Type B pancreatic cell (in vitro differentiated cells): ENCODE results near the gene CASP4. TPM values are rescaled to one million over a fixed set of nuclear protein-coding genes. Genes with fewer than 3 reads are reported as not detected.
"Not testable (repeated sequence)": the region's sequence is repeated elsewhere in the genome, so short reads cannot be mapped to it uniquely, and the experiment has no call there.

ENCODE experiments used
- DNase-seq: peaks from one replicate; pipeline ENCODE4 v3.0.0; 2021; ENCODE audit warnings: mixed read lengths; ENCODE audit not compliant: unreplicated experiment; ENCODE audit errors: extremely low spot score
- H3K27ac Mint-ChIP-seq: 2 replicates; pipeline ENCODE4 v1.8.0; 2021; ENCODE audit warnings: mild to moderate bottlenecking, mixed read lengths
- H3K27me3 Mint-ChIP-seq: 2 replicates; pipeline ENCODE4 v1.8.0; 2021; ENCODE audit warnings: mixed read lengths
- H3K36me3 Mint-ChIP-seq: 2 replicates; pipeline ENCODE4 v1.8.0; 2021; ENCODE audit warnings: mixed read lengths
- H3K4me1 Mint-ChIP-seq: one replicate; pipeline ENCODE4 v1.8.0; 2021; ENCODE audit warnings: mixed read lengths; ENCODE audit not compliant: unreplicated experiment
- H3K4me3 Mint-ChIP-seq: 2 replicates; pipeline ENCODE4 v1.8.0; 2021; ENCODE audit warnings: mild to moderate bottlenecking, mixed read lengths
- H3K9me3 Mint-ChIP-seq: 2 replicates; pipeline ENCODE4 v1.8.0; 2021; ENCODE audit warnings: mixed read lengths
- total RNA-seq: library from RNA; stranded (reverse); gene quantifications from 2 replicates; pipeline ENCODE4 v1.2.1, GENCODE V29; 2021; ENCODE audit warnings: low replicate concordance
- TF ChIP-seq, protein P1 (sequence below): fragments of 200-600 bp; sonication (generic); conservative IDR thresholded peaks from 2 replicates; pipeline ENCODE4 v1.5.0; 2021; ENCODE audit warnings: antibody characterized with exemption, mild to moderate bottlenecking

CASP4 gene
- total RNA-seq, 1 donor from 2014 or later = 18.4 TPM

DNA sequence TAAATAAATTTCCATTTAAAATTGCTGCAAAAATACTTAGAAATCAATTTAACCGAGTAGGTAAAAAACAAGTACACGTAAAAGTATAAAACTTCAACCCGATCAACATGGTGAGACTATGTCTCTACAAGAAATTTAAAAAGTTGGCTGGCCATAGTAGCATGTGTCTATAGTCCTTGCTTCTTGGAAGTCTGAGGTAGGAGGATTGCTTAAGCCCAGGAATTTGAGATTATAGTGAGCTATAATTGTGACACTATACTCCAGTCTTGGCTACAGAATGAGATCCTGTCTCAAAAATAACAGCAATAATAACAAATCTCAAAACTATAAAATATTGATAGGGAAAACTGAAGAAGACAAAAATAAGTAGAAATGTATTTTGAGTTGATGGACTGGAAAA is 11.1 kb downstream of the CASP4 start:
- H3K27ac Mint-ChIP-seq = no peak overlapping the region
- TF ChIP-seq, protein P1, sequence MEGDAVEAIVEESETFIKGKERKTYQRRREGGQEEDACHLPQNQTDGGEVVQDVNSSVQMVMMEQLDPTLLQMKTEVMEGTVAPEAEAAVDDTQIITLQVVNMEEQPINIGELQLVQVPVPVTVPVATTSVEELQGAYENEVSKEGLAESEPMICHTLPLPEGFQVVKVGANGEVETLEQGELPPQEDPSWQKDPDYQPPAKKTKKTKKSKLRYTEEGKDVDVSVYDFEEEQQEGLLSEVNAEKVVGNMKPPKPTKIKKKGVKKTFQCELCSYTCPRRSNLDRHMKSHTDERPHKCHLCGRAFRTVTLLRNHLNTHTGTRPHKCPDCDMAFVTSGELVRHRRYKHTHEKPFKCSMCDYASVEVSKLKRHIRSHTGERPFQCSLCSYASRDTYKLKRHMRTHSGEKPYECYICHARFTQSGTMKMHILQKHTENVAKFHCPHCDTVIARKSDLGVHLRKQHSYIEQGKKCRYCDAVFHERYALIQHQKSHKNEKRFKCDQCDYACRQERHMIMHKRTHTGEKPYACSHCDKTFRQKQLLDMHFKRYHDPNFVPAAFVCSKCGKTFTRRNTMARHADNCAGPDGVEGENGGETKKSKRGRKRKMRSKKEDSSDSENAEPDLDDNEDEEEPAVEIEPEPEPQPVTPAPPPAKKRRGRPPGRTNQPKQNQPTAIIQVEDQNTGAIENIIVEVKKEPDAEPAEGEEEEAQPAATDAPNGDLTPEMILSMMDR = no peak
- H3K4me1 Mint-ChIP-seq = no peaks in the 10 kb centered on the region
- H3K9me3 Mint-ChIP-seq = peaks cover 5% of the 10 kb centered on the region
- H3K4me3 Mint-ChIP-seq = no peak overlapping the region
- no peak for DNase-seq
- no peaks in the 10 kb centered on the region for H3K27me3 Mint-ChIP-seq
- no peaks in the 10 kb centered on the region for H3K36me3 Mint-ChIP-seq

DNA sequence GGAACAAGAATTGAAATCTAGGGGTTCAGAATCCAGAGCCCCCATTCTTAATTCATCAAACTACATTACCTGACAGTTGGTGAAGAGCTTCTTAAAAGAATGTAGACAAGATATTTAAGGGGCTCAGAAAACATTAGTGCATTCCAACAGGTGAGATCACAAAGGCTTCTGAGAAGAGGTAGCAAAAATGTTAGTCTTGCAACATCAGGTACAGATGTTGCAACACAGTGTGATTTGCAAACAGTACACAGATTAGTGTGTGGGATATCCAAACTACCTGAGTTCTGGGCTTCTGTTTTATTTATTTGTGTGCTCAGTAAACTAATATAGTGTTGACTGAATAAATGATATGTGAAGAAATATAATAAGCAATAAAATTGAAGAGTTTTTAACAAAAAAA is 11.8 kb downstream of the CASP4 start:
- peaks cover 4% of the 10 kb centered on the region for H3K9me3 Mint-ChIP-seq
- no peaks in the 10 kb centered on the region for H3K4me1 Mint-ChIP-seq

DNA sequence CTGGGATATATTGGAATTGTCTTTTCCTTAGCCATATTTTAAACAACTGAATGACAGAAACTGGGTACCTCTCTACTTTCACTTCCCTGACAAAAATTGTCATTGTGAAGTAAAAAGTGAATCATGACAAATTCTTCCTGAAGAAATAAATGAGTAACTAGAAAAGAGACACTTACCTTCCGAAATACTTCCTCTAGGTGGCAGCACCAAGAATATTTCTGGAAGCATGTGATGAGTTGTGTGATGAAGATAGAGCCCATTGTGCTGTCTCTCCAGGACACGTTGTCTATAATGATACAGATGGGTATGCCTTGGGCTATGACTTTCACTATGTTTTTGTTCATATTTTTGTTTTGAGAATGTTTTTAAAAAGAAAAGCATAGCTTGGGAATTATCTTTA is 21.5 kb downstream of the CASP4 start:
- Mint-ChIP-seq H3K4me1 (no peaks in the 10 kb centered on the region), H3K9me3 (peaks cover 8% of the 10 kb centered on the region)
- TF ChIP-seq, protein P1 = peak; percentile 67

More for the DNA sequence above, 11.8 kb downstream of the CASP4 start:
- Mint-ChIP-seq H3K4me3 (no peak overlapping the region), H3K36me3 (no peaks in the 10 kb centered on the region), H3K27me3 (no peaks in the 10 kb centered on the region), H3K27ac (no peak overlapping the region)
- TF ChIP-seq, protein P1 = no peak
- DNase-seq = no peak

DNA sequence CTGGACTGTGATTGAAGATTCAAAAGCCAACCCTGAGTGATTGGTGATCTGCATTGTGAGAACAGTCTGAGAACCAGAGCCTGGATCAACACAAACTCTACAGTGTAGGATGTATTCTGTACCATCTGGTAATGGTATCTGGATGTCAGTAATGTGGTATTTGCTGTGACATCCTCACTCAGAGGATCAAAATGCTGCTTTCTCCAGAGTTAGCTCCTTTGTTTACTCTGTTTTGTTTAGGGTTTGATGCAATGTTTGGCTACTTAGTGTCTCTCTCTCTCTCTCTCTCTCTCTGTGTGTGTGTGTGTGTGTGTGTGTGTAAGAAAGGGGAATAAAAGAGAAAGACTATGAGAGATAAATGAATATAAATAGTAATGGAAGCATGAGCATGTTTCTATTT is 24.3 kb downstream of the CASP4 start:
- Mint-ChIP-seq H3K9me3 (peaks cover 8% of the 10 kb centered on the region), H3K4me1 (no peaks in the 10 kb centered on the region), H3K27ac (no peak overlapping the region), H3K27me3 (no peaks in the 10 kb centered on the region), H3K36me3 (peaks cover 9% of the 10 kb centered on the region), H3K4me3 (no peak overlapping the region)
- DNase-seq = no peak
- TF ChIP-seq, protein P1 = no peak

More for the DNA sequence above, 21.5 kb downstream of the CASP4 start:
- Mint-ChIP-seq H3K27ac (no peak overlapping the region), H3K27me3 (no peaks in the 10 kb centered on the region), H3K36me3 (peaks cover 19% of the 10 kb centered on the region), H3K4me3 (no peak overlapping the region)
- no peak for DNase-seq

DNA sequence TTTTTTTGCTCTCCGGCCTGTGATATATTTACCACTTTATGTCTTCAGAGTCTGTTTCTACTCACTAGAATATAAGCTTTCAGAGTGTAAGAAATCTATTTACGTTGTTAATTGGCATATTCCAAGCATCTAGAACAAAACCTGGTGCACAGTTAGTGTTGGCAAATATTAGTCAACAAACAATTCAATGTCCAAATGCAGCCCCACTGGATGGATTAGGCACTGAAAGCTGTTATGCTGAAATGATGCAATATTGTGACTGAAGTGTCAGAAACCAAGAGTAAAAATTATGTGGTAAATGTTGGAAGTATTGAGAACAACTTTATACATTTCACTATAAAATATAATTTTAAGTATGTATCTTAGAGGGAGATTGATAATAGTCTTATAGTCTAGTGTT is 24.8 kb downstream of the CASP4 start:
- Mint-ChIP-seq H3K9me3 (peaks cover 8% of the 10 kb centered on the region), H3K27ac (no peak overlapping the region), H3K36me3 (peaks cover 5% of the 10 kb centered on the region), H3K27me3 (no peaks in the 10 kb centered on the region), H3K4me3 (no peak overlapping the region), H3K4me1 (no peaks in the 10 kb centered on the region)
- TF ChIP-seq, protein P1 = no peak
- DNase-seq = no peak

DNA sequence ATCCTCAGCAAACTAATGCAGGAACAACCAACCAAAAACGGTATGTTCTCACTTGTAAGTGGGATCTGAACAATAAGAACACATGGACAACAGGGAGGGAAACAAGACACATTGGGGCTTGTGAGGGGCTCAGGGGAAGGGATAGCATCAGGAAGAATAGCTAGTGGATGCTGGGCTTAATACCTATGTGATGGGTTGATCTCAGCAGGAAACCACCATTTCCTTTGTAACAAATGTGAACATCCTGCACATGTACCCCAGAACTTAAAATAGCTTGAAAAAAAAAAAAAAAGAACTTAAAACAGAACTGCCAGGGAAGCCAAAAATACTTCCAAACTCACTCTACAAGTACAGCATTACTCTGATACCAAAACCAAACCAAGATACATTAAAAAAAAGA is 33.8 kb downstream of the CASP4 start:
- H3K4me1 Mint-ChIP-seq = no peaks in the 10 kb centered on the region
- peaks cover 7% of the 10 kb centered on the region for H3K9me3 Mint-ChIP-seq
- H3K27ac Mint-ChIP-seq = no peak overlapping the region

DNA sequence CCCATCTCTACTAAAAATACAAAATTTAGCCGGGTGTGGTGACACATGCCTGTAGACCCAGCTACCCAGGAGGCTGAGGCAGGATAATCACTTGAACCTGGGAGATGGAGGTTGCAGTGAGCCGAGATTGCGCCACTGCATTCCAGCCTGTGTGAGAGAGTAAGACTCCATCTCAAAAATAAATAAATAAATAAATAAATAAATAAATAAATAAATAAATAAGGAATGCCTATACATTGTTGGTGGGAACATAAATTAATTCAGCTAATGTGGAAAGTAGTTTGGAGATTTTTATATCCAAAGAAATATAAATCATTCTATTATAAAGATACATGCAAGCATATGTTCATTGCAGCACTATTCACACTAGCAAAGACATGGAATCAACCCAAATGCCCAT is 34.3 kb downstream of the CASP4 start:
- H3K9me3 Mint-ChIP-seq, H3K36me3 Mint-ChIP-seq, H3K4me3 Mint-ChIP-seq, H3K27me3 Mint-ChIP-seq, DNase-seq, H3K27ac Mint-ChIP-seq, H3K4me1 Mint-ChIP-seq: not testable (repeated sequence)

More for the DNA sequence above, 33.8 kb downstream of the CASP4 start:
- H3K36me3 Mint-ChIP-seq = no peaks in the 10 kb centered on the region
- TF ChIP-seq, protein P1 = no peak
- no peak for DNase-seq
- no peak overlapping the region for H3K4me3 Mint-ChIP-seq
- no peaks in the 10 kb centered on the region for H3K27me3 Mint-ChIP-seq
